Liver (tissue), 9 donors: Measurements from ENCODE around the gene FRG2B. TPM values are rescaled to one million over a fixed set of nuclear protein-coding genes. Genes with fewer than 3 reads are reported as not detected.
"Not testable (repeated sequence)": the region's sequence is repeated elsewhere in the genome, so short reads cannot be mapped to it uniquely, and the experiment has no call there.

ENCODE experiments used
- DNase-seq: peaks from one replicate; pipeline ENCODE4 v3.0.0-alpha.2; 2017; ENCODE audit warnings: low spot score
- H3K27ac ChIP-seq, 2 donors: one replicate each; pipeline ENCODE4 v1.7.0; 2013; ENCODE audit warnings: inconsistent platforms in 2 of 2, low read length in 2 of 2, control low read depth in 1 of 2, low read depth in 1 of 2, mild to moderate bottlenecking in 1 of 2
- H3K27me3 ChIP-seq, 4 donors: one replicate each; pipeline versions ENCODE4 v1.6.1 to v1.7.0; 2013; ENCODE audit warnings: low read length in 3 of 4, inconsistent platforms in 1 of 4, mild to moderate bottlenecking in 1 of 4, moderate library complexity in 1 of 4; ENCODE audit not compliant: control insufficient read depth in 4 of 4, insufficient read depth in 4 of 4
- H3K36me3 ChIP-seq, 4 donors: one replicate each; pipeline versions ENCODE4 v1.6.1 to v1.7.0; 2013; ENCODE audit warnings: low read length in 3 of 4, mild to moderate bottlenecking in 3 of 4, low read depth in 1 of 4, moderate library complexity in 1 of 4; ENCODE audit not compliant: control insufficient read depth in 4 of 4, insufficient read depth in 3 of 4
- H3K4me1 ChIP-seq, 4 donors: one replicate each; pipeline versions ENCODE4 v1.6.1 to v1.7.0; 2013; ENCODE audit warnings: low read length in 3 of 4, mild to moderate bottlenecking in 3 of 4, moderate library complexity in 1 of 4; ENCODE audit not compliant: control insufficient read depth in 4 of 4, insufficient read depth in 4 of 4
- H3K4me3 ChIP-seq, 3 donors: one replicate each; pipeline versions ENCODE4 v1.6.1 to v1.7.0; 2013; ENCODE audit warnings: low read length in 3 of 3, control low read depth in 1 of 3, low read depth in 1 of 3, mild to moderate bottlenecking in 1 of 3
- H3K9ac ChIP-seq, 2 donors: one replicate each; pipeline ENCODE4 v1.7.0; 2013; ENCODE audit warnings: low read length in 2 of 2, mild to moderate bottlenecking in 2 of 2, moderate library complexity in 2 of 2, control low read depth in 1 of 2, low read depth in 1 of 2
- H3K9me3 ChIP-seq, 4 donors: one replicate each; pipeline versions ENCODE4 v1.6.1 to v1.7.0; 2013; ENCODE audit warnings: low read length in 3 of 4; ENCODE audit not compliant: control insufficient read depth in 4 of 4
- CTCF ChIP-seq: fragments of 150-350 bp; IDR thresholded peaks from 2 replicates; pipeline ENCODE4 v1.5.1; 2017; ENCODE audit warnings: improper control_type of control experiment, low read depth, low read length; ENCODE audit not compliant: missing input control
- EGR1 ChIP-seq, 2 donors: IDR thresholded peaks; 2 replicates each; pipeline ENCODE4 v1.6.1; 2016 to 2018; ENCODE audit warnings: antibody characterized with exemption in 2 of 2, low read depth in 2 of 2
- GABPA ChIP-seq, 2 donors: IDR thresholded peaks in 1 of 2; conservative IDR thresholded peaks in 1 of 2; 2 replicates each; pipeline ENCODE4 v1.6.1; 2016; ENCODE audit warnings: antibody characterized with exemption in 2 of 2, mild to moderate bottlenecking in 1 of 2, moderate library complexity in 1 of 2
- HNF4G ChIP-seq: IDR thresholded peaks from 2 replicates; pipeline ENCODE4 v1.6.1; 2016; ENCODE audit warnings: antibody characterized with exemption
- MAX ChIP-seq: IDR thresholded peaks from 2 replicates; pipeline ENCODE4 v1.6.1; 2016; ENCODE audit warnings: antibody characterized with exemption
- RXRA ChIP-seq, 2 donors: IDR thresholded peaks; 2 replicates each; pipeline ENCODE4 v1.6.1; 2017 to 2018; ENCODE audit warnings: antibody characterized with exemption in 2 of 2, mild to moderate bottlenecking in 1 of 2
- SP1 ChIP-seq: IDR thresholded peaks from 2 replicates; pipeline ENCODE4 v1.6.1; 2018; ENCODE audit warnings: antibody characterized with exemption, mild to moderate bottlenecking
- TAF1 ChIP-seq: conservative IDR thresholded peaks from 2 replicates; pipeline ENCODE4 v1.6.1; 2016; ENCODE audit warnings: antibody characterized with exemption, mild to moderate bottlenecking
- YY1 ChIP-seq: IDR thresholded peaks from 2 replicates; pipeline ENCODE4 v1.6.1; 2016; ENCODE audit warnings: antibody characterized with exemption, mild to moderate bottlenecking
- WGBS: extraction: QIAGEN DNeasy Blood & Tissue Kit; methylation state at CpG from one replicate; pipeline ENCODE4 v1.1.7; 2013; 5-methylcytosine and 5-hydroxymethylcytosine counted together
- polyA plus RNA-seq, 2 donors: library from polyadenylated mRNA; stranded (reverse) in 1 of 2; unstranded in 1 of 2; fragments of 200-250 nt in 1 of 2; fragments of >200 nt in 1 of 2; fragmentation: Nextera tagmentation in 1 of 2; extraction: Ambion mirVana in 1 of 2; gene quantifications; one replicate each; pipeline versions ENCODE4 v1.2.1 to v1.2.3, GENCODE V29; 2013 to 2015
- total RNA-seq, 2 donors: library from RNA; depleted of rRNA; stranded (reverse); fragments of >200 nt; gene quantifications; one replicate each; pipeline ENCODE4 v1.2.3, GENCODE V29; 2014
- donor health status: healthy.
- donor health status: healthy.
- donor health status: healthy.
- donor health status: healthy.
- donor health status: healthy.

Gene FRG2B
- total and polyA plus RNA-seq, 4 donors = not detected

DNA sequence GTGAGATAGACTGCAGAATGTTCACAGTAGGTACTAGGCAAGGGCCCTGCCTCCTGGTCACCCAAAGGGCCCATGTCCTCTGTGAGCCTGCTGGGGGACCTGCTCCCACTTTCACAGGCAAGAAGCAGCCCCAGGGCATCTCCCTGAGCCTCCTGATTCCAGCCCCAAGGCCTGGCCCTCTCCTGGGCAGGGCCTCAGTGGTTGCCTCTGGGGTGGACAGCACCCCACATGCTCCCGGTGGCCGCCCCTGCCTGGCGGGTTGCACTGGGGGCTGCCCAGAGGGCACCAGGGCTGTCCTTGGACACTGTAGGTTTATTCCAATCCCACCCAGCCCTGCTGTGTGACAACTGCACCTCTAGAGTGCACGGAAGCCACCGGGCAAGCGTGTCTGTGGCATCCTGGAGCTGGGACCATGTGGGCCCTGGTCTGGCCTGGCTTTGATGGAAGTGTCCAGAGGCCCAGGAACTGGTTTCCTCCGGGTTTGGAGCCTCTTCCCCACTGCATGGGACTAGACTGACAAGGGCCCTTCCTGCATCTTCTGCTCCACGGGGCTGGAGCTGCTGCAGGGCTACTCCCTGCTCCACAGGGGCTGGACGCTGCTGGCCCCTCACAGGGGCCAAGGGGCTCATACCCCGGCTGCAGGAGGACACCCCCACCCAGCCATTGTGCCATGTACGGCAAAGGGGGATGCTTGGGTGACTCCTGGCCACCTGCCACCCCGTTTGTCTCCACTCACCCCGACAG lies 36.2 kb downstream of the FRG2B start:
- Histone ChIP-seq H3K4me1 (no peaks in the 10 kb centered on the region), H3K27ac (no peak overlapping the region), H3K9ac (no peak overlapping the region), H3K27me3 (no peaks in the 10 kb centered on the region), H3K36me3 (no peaks in the 10 kb centered on the region), H3K4me3 (no peak overlapping the region), H3K9me3 (no peaks in the 10 kb centered on the region)
- TF ChIP-seq TAF1 = no peak
- TF ChIP-seq YY1 = no peak
- no peak for TF ChIP-seq GABPA (IDR thresholded peaks at IDR 0.05 in 1 of 2, conservative IDR thresholded peaks at IDR 0.05 in 1 of 2)
- TF ChIP-seq RXRA (IDR thresholded peaks at IDR 0.05) = no peak
- no peak for TF ChIP-seq CTCF
- no peak for TF ChIP-seq SP1
- TF ChIP-seq MAX = no peak
- no peak for TF ChIP-seq HNF4G
- no peak for TF ChIP-seq EGR1 (IDR thresholded peaks at IDR 0.05; ENCODE audit: low read depth in 2 of 2)
- WGBS = 74% methylated on average over 13 of the region's 13 CpGs
- DNase-seq = no peak

DNA sequence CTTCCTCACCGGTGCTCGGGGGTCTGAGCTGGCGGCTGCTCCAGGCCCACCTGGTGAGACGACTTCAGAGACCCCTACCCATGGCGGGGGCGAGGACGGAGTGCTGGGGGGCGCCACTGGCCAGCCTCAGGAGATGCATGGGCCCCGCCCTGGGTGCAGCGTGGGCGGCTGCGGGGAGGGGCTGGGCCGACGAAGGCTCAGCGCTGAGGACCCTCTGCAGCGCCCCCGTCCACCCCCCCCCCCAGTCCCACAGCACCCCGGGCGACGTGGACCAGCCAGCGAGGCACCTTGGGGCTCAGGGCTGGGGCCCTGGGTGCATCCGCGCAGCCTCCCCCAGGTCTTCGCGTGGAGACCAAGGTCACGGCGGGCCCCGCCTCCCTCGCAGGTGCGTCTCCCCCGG lies 49.6 kb downstream of the FRG2B start:
- H3K27ac ChIP-seq, H3K4me3 ChIP-seq, H3K9ac ChIP-seq, H3K27me3 ChIP-seq, H3K4me1 ChIP-seq, H3K36me3 ChIP-seq, DNase-seq, H3K9me3 ChIP-seq: not testable (repeated sequence)
- WGBS = 85% methylated on average over 17 of the region's 31 CpGs

Other genes with a start within 250 kb of the FRG2B start
- 10 to 100 TPM in 1 of 2 donors, 1 to 10 TPM in 1; 4.8 to 17.5 TPM for gene PAOX, start 247.5 kb downstream of the FRG2B start, total RNA-seq
- 10 to 100 TPM in 1 of 2 donors, 1 to 10 TPM in 1; 9.1 to 17.8 TPM for gene PAOX, start 247.5 kb downstream of the FRG2B start, polyA plus RNA-seq
- gene MTG1, start 232.6 kb downstream of the FRG2B start, total RNA-seq = 10 to 100 TPM; 19.4 to 43.1 TPM
- gene MTG1, start 232.6 kb downstream of the FRG2B start, polyA plus RNA-seq = 10 to 100 TPM; 33.2 to 70.6 TPM
- gene SPRN, start 202.2 kb downstream of the FRG2B start, total RNA-seq = not detected
- gene SPRN, start 202.2 kb downstream of the FRG2B start, polyA plus RNA-seq = 10 to 100 TPM in 1 of 2 donors, 1 to 10 TPM in 1; 1.3 to 36.4 TPM
- 1 to 10 TPM; 1.0 to 1.1 TPM for gene SCART1, start 172.8 kb downstream of the FRG2B start, total RNA-seq
- under 1 TPM; 0.32 to 0.35 TPM for gene SCART1, start 172.8 kb downstream of the FRG2B start, polyA plus RNA-seq
- 1,000 to 10,000 TPM in 1 of 2 donors, under 1 TPM in 1; 0.93 to 2,431 TPM for gene CYP2E1, start 99.4 kb downstream of the FRG2B start, total RNA-seq
- gene CYP2E1, start 99.4 kb downstream of the FRG2B start, polyA plus RNA-seq = 1,000 to 10,000 TPM; 3,994 to 5,149 TPM
- gene SYCE1, start 61.2 kb downstream of the FRG2B start, total RNA-seq = under 1 TPM in 1 of 2 donors, not detected in 1; 0.33 TPM
- gene SYCE1, start 61.2 kb downstream of the FRG2B start, polyA plus RNA-seq = 1 to 10 TPM; 2.1 to 5.4 TPM